GM10847 (cell line): ENCODE results near the gene GPD1L.

Source experiments
- POLR2A ChIP-seq: IDR thresholded peaks from 2 replicates; pipeline ENCODE4 v1.6.1; 2011; ENCODE audit not compliant: insufficient read length; ENCODE audit errors: extremely low read depth

GPD1L gene

DNA sequence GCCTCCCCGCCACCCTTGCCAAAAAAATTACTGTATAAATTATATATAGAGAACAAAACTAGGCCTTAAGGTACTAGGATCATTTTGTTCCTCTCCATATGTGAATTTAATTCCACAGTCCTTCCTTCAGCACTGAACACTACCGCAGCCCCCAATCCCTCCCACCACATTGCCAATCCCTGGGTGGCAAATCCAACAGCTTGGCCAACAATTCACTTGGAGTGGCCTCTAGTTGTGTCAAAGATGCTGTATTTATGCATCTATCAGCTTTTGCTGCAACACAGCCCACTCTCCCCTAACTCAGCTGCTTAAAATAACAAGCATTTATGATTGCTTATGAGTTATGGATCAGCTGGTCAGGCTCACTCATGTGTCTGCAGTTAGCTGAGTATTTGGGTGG is 18.6 kb downstream of the GPD1L start:
- no peak for TF ChIP-seq POLR2A

DNA sequence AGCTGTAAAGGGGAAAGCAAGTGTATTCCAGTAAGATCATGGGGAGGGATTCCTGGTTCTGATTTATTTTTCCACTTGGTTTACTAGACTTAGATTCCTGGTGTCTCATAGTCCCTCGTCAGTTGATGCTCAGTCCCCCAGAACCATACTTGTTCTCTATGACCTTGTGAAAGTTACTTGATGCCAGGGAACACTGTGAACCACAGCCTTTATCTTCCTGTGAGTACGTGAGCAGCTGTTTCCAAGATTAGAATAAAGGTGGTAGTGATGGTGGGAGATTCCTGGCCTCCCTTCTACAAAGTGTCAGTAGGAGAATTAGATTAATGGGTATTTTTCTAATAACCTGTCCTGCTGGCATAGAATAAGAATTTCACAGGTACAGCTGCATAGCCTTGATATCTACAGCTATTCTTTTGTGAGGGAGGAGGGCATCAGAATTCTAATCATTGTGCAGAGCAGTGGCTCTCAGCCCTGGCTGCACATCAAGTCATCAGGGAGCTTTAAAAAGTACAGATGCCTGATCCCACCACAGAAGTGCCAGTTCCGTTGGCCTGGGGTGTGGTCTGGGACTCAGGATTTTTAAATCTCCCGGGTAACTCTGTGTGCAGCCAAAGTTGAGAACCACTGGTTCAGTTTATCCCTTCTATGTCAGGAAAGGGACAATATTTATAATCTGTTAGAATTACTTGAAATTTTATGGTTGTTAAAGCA is 20.0 kb downstream of the GPD1L start:
- no peak for TF ChIP-seq POLR2A

DNA sequence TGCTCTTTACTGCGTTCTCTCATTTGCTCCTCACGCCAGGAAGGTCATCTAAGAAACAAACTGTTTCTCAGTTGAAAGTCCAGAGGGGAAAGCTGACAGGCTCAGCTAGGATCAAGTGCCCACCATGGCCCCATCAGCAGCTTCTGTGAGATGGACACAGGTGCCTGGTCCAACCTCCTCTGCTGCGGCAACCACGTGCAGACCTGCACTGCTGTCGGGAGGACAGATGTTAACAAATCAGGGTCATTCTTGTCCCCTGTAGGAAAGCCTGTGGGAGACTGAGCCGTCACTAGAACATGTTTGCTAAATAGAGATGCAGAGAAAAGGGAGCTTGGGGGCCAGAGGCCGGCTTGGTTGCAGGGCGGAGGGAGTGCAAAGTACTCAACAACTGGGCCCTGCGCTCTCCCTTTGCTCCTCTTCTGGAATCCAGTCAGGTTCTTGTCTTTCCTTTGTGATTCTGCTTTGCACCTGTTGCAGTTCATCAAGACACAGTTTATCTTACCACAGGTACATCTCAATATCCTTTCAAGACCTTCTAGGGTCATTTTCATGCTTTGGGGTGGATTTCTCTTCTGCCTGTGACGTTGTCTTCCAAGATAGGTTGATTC is 20.9 kb downstream of the GPD1L start:
- no peak for TF ChIP-seq POLR2A

DNA sequence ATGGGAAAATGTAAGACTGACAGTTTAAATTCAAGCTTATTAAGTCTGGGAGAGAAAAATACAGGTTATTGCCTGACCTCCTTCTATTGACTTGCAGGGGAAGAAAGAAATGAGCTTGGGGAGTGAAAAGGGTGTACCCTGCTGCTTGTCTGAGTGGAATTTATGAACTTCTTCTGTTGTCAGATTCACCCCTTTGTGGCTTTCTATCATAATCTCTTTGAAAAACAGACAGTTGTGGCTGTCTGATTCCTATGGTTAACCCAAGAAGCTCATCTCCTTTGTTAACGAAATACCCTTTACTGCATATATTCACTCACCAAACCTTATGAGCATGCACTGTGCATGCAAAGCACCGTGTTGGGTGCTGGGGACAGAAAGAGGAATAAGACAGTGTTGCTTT is 22.5 kb downstream of the GPD1L start:
- no peak for TF ChIP-seq POLR2A

DNA sequence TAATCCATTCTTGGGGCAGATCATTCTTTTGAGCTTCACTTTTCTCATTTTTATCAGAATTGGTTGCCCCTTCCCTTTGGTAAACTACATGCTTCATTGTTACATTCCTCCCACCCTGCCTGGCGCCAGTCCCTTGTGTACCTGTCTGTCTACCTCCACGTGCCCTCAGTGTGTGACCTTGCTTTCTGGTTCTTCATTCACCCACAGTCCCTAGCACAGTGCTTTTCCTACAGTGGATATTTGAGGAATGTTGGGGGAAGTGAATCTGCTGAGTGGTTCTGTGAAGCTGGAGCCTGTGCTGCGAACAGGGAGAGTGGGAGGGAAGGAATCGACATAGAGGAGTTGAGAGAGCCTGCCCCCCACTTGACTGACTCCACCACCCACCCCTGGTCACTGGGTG is 23.4 kb downstream of the GPD1L start:
- TF ChIP-seq POLR2A: no peak

DNA sequence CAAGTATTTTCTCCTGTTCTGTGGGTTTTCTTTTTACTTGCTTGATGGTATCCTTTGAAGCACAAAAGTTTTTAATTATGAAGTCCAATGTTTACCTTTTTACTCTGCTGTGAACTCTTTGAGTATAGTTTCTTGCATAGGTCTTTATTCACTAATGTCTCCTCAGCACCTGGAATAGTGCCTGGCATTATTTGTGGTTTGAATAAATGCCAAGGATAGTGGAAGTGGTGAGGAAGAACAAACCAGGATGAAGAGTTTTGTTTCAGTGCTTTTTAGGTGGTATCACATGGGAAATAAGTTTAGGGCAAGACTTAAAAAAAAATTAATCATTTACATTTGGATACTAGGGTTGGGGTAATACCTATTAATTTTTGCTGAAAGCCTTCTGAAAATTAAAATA is 25.7 kb downstream of the GPD1L start:
- TF ChIP-seq POLR2A: no peak

DNA sequence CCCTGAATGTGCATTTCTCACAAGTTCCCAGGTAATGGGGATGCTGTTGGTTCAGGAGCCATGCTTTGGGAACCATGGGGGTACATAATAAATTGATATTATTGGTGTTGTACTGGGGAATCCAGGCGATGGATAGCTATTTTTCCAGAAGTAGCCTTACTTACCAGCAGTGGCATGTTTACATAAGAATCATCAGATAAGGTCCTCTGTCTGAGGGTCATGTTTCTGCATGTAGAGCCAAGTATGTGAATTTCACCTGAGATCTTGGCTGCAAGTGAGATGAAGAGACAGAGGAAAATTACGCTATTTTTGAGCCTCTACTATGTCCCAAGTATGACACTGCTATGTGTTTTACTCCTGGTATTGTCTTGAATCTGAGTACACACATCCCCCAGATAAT is 26.3 kb downstream of the GPD1L start:
- no peak for TF ChIP-seq POLR2A

DNA sequence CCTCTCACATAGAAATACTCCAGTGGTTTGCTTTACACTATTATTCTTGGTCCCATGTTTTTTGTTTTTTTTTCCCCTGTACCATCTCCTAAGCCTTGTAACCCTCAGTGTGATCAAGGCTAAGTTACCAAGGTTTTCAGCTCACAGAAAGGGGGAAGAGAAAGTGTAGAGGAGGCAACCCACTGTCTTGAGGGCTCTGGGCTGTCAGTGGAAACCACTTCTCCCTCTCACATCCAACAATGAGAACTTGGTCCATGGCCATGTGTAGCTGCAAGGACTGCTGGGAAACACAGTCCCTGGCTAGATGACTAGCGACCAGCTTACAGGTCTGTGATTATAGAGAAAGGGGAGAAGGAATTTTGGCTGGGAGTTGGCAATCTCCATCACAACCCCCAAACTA is 30.3 kb downstream of the GPD1L start:
- no peak for TF ChIP-seq POLR2A

DNA sequence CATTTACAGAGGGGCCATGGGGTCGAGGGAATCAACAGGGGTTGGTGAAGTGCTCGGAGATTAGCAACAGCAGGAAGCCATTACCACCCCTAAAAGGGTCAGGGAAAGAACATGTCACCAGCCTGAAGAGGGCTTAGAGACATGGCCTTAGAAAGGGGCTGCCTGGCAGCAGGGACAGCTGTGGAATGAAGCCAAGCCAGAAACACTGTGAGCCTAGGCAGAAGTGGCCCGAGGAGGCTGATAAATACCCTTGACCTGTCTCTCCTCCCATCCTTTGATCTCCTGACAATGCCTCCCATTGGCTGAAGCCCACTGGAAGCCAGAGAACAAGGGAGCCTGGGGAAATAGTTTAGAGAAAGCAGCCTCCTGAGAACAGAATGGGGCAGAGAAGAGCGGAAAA is 31.4 kb downstream of the GPD1L start:
- no peak for TF ChIP-seq POLR2A

DNA sequence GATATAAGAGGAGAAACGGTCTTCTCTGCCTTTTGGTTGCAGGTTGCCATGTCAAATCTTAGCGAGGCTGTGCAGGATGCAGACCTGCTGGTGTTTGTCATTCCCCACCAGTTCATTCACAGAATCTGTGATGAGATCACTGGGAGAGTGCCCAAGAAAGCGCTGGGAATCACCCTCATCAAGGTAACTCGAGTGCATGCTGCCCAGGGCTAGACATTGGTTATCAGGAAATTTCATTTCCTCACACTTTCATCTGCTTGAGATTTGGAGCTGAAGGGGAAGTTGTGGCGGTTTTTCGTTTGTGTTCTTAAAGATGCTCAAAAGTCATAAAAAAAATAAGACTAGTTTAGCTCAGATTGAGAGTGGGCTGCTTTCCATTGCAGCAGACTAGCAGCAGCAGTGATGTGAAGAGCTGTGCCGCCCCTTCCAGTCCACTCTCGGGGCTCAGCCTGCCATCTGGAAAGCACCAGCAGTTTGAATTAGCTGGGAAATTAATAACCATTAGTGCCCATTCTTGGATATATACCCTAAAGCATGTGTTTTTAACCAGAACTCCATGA is 32.2 kb downstream of the GPD1L start:
- TF ChIP-seq POLR2A: no peak

DNA sequence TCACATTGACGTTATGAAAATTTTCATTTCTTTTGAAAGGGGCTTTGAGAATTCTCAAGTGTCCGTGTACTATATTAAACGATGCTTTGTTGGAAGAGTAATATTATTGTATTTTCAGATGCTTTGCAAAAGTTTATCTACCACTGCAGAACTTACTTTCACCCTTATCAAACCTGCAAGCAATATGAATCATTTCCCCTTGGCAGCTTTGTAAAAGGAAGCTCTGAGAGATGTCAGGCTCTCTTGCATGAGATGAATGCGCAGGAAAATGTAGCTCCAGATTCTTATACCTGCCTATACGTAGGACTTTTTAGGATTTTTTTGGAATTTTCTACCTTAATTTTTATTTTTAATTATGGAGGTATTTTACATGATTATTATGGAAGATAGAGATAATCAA is 34.5 kb downstream of the GPD1L start:
- no peak for TF ChIP-seq POLR2A

DNA sequence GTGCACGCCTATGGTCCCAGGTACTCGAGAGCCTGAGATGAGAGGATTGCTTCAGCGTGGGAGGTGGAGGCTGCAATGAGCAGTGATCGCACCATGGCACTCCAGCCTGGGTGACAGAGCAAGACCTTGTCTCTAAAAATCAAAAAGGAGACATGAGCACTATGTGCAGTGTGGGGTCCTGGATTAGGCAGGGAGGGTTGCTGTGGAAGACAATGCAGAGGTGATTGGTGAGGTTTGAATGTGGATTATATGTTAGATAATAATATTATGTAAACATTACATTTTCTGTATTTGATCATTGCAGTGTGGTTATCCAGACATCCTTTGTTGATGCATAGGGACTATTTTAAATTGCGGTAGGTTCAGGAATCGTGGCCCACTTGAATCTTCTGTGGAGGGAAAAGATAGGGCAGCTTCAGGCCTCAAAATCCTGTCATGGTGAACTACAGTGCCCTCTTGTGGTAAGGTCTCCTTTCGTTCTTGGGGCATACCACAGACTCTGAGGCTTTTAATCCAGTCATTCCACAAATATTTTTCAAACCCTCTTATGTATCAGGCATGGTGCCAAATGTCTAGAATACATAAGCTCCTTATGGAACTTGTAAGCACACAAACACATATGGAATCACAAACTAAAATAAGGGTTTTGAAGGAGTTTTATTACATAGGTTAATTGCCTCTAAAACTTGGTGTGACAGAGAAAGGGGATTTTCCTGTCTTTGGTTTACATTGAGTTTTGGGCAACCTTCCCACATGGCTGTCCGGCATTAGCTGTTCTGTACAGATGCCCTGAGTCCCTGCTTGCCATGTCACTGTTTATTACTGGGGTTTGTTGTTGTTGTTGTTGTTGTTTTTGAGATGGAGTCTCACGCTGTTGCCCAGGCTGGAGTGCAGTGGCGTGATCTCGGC is 37.7 kb downstream of the GPD1L start:
- TF ChIP-seq POLR2A: no peak

DNA sequence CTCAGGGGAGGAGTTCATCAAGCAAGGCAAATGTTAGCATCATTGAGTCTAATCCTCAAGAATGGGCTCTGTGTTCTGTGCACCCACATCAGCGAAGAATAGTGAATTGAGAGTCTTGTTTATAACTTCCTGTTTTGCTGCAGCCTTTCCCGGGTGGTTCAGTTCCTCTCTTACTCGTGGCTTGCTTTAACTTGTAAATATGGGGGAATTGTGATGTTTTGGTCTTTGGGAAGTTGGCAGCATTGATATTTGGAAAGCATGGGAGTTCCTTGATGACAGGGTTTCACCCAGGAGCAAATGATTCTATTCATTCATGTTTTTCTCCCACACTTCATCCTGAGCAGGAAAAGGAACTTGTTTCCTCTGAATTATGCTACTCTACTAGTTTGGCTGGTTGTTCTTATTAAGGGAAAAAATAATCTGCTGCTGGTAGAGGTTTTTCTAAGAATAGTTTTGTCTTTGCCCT is 40.4 kb downstream of the GPD1L start:
- TF ChIP-seq POLR2A: no peak

DNA sequence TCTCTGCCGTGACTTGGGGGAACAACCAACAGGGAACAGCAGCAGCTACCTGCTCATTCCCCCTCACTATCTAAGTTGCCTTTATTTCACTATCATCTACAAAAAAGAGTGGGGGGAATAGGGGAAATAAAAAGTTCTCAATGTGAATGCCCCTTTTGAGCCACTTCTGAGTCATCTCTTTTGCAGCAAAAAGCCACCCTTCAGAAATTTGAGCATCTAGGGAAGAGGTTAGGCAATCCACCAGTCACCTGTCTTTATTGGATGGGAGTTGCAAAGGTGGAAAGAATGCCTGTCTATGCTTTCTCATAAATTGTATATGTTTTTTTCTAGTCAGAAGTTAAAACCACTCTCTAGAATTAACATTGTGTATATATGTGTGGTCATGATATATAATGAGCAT is 41.1 kb downstream of the GPD1L start:
- no peak for TF ChIP-seq POLR2A

DNA sequence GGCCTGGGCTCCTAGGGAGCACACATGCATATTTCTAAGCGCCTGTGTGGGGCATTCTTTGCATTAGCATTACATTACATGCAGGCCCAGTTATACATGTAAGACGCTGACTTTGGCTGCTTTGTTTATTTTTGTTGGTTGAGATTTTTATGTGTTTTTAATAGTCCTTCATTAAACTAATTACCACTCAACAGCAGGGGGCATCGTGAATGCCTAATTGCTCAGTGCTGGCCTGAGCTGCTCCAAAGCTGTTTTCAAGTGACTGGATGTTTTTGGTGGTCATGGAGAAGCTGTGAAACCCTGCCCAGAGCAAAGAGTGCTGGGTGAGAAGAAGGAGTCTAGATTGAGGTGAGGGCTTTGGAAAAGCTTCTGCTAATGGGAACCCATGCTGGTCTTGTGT is 41.5 kb downstream of the GPD1L start:
- TF ChIP-seq POLR2A: no peak

DNA sequence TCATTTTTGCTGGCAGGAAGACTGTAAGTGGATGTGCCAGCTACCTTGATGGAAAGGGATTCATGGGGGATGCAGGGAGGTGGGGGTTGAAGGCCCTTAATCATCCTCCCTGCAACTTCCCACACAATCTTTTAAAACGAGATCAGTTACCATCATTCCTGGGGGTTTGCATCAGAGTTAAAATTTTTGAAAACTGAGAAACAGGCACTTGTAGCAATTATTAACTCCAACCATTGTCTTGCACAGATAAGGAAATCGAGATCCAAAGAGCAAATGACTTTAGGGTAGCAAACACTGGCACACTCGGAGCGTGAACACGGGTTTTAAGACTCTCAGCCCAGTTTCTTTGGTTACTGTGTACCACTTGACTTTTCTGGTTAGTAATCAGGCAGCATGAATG is 41.9 kb downstream of the GPD1L start:
- no peak for TF ChIP-seq POLR2A
